GM18505 (cell line): ENCODE results near the gene GRIN2A.

Experiments
- ATAC-seq: cut with Tn5 transposase; IDR thresholded peaks from one replicate; pipeline ENCODE4 v1.9.1; 2021; ENCODE audit not compliant: unreplicated experiment
- POLR2A ChIP-seq: IDR thresholded peaks from 4 replicates; pipeline ENCODE4 v1.6.1; 2011; ENCODE audit warnings: borderline replicate concordance; ENCODE audit not compliant: insufficient read depth, insufficient read length; ENCODE audit errors: extremely low read depth

The GRIN2A gene

DNA sequence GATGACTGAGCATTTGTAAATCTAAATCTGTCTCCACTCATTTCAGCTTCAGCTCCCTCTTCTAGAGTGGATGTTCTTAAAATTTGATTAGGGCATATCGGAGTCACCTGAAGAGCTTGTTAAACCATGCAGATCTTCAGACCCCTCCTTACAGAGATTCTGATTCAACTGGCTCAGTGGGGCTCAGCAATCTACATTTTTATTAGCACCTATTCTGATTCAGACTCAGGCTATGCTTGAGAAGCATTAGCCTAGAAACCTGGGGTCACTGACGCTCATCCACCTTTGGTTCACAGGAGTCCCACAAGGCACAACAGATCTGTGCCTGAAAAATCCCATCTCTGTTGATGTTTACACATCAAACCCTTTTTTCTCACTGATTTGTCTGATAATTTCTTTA lies 365.6 kb downstream of the GRIN2A start:
- TF ChIP-seq POLR2A = no peak
- ATAC-seq = no peak

DNA sequence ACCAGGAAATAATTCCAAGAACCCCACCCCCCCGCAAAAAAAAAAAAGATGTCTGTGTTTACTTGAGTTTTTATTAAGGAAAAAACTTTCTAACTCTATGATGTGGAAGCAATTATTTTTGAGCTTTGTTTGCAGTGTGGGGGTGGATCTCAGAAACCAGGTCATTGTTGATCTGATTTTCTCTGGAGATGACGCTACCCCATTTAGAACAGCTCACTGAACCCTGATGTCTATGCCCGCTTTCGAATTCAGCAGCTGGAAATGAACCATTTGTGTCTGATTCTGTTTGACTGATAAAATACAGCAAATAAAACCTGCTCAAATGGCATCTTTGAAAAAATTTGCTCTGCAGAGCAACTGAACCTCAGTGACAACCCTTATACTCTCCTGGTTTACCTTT lies 368.6 kb downstream of the GRIN2A start:
- ATAC-seq = no peak

DNA sequence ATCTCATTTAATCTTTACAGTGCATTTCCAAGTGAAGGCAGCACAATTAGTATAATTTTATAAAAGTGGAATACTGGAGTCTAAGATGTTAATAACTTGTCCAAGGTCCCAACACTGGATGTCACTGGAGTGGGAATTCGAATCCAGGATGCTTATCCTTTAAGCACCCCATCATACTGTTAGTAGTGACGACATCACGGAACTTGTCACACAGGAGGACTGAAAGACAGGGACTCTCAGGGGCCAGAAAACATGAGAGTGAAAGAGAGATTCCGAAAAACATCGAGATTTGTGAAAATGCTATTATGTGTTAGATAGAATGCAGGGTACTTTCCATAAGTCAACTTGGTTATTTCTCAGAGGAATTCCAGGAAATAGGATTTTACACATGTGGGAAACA lies 374.0 kb downstream of the GRIN2A start:
- ATAC-seq = no peak
- no peak for TF ChIP-seq POLR2A

More for the DNA sequence above, 368.6 kb downstream of the GRIN2A start:
- TF ChIP-seq POLR2A = no peak

DNA sequence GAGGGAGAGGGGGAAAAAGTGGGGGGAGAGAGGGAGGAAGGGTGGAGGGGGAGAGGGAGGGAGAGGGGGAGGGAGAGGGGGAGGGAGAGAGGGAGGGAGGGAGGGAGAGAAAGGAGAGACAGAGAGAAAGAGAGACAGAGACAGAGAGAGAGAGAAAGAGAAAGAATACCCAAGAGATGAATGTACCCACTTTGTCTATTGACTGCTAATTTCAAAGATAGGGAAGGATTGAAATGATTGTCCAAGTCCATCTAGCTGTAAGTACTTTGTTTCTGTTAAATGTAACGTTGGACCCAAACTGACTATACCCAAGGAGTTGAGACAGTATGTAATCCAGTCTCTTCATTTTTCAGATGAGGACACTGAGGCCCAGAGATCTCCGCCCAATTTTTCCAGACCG lies 374.9 kb downstream of the GRIN2A start:
- TF ChIP-seq POLR2A = no peak
- ATAC-seq = no peak

DNA sequence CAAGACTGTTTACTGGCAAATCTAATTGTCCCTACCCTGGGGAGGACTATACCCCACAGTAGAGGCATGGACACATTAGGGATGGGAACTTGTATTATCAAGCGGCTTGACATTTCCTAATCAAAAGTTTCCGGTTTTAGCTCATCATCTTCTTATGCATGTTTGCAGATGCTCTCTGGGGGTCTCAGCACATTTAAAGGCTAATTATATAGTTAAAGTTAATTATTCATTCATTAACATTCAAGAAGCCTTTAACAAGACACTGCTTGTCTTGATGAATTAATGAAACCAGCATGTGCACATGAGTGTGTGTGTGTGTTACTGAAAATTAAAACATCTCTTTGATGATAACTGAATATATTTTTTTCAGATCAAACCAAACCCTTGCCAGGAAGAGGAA lies 377.1 kb downstream of the GRIN2A start:
- TF ChIP-seq POLR2A = no peak
- ATAC-seq = no peak

DNA sequence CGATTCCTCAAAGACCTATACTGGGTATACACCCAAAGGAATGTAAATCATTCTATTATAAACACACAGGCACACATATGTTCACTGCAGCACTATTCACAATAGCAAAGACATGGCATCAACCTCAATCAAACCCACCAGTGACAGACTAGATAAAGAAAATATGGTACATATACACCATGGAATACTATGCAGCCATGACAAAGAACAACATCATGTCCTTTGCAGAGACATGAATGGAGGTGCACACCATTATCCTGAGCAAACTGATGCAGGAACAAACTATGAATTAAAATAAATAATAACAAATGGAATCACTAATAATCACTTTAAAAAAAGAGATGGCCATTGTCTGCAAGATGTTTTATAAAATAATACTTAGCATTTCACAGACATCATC lies 380.1 kb downstream of the GRIN2A start:
- ATAC-seq = no peak
- no peak for TF ChIP-seq POLR2A

DNA sequence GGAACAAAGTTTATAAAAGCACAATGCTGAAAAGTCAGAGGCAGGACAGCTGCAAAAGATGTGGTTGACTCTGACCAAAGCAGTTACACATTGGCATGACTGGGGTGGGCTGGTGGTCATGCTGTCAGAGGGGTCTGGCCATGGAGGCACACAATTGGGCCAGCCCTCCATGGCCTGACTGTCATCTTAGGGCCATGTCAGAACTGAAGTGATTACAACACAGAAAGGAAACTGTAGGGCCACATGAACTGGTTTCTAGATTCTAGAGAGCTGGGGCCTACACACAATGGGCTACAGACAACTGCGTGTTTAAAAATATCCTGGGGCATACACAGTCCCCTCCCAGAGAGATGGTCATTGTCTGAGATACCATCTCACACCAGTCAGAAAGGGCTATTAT lies 380.6 kb downstream of the GRIN2A start:
- no peak for ATAC-seq

DNA sequence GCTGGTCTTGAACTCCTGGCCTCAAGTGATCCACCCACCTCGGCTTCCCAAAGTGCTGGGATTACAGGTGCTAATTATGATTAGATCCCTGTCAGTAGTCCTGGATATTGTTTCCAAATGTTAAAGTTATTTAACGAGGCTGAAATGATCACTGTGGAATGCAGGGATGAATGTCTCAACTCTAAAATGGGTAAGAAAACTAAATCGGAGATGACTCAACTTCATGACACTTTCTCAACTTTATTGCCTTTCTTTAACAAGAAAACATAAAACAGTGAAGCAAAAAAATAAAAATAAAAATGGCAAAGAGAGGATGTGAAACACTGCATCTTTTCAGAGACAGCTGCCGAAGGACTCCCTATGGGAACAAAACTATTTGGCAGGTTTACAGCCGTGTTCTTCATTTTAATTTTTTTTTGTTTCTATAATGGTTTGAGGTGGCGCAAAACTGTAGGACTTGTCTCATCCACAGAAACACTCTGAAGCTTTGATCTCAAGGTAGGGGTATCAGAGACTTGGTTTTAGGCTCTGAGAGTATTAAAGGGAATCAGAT lies 382.0 kb downstream of the GRIN2A start:
- no peak for ATAC-seq
- no peak for TF ChIP-seq POLR2A

More for the DNA sequence above, 380.6 kb downstream of the GRIN2A start:
- TF ChIP-seq POLR2A = no peak

DNA sequence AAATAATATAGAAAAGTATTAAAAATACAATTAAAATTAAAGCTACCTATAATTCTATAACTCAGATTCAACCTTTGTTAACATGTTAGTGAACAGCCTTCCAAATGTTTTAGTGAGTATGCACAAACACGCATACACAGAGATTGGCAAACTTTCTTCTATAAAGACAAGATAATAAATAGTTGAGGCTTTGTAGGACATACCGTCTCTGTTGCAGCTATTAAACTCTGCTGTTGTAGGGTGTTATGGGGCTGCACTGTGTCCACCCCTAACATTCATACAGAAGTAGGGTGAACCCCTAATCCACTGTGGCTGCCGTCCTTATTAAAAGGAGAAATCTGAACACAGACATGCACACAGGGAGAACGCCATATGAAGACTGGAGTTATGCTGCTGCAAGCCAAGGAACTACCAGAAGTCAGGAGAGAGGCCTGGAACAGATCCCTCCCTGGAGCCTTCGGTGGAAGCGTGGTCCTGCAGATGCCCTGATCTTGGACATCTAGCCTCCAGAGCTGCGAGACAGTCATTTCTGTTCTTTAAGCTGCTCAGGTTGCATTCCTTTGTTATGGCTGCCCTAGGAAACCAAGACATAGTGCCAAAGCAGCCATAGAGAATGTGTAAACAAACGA lies 383.2 kb downstream of the GRIN2A start:
- ATAC-seq = no peak
- no peak for TF ChIP-seq POLR2A

DNA sequence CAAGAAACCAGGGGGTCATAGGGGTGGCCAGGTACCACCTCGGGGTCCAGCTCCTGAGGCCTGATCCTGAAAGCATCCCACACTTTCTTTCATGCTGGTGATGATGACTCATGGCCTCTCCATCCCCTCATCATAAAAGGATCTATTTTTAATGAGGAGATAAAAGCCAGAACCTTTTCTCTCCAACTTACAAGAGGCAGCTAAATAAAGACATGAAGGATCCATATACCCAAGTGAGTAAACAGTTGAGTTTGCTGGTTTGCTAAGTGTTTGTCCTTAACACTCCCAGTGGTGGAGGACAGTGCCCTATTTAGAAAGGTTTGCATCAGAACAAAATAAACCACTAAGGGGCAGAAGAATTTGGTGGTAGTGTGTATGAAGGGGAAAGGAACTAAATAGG lies 383.8 kb downstream of the GRIN2A start:
- no peak for ATAC-seq
- no peak for TF ChIP-seq POLR2A

DNA sequence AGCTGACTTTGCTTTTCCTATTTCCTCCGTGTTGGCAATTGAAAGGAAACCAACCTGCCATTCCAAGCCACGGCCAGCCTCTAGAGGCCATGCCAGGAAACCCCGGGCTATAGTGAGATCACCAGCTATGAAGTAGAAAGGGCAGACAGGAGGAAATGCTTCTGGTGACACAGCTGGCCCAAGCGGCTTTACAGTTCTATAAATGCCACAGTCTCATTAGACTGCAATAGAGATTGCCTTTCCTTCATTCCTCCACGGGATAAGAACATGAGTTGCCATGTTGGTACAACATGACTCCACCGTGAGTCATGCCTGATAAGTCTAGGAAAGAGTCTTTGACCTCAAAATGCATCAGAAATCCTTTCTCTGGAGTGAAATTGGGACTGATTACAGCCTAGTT lies 384.9 kb downstream of the GRIN2A start:
- no peak for ATAC-seq
- TF ChIP-seq POLR2A = no peak

DNA sequence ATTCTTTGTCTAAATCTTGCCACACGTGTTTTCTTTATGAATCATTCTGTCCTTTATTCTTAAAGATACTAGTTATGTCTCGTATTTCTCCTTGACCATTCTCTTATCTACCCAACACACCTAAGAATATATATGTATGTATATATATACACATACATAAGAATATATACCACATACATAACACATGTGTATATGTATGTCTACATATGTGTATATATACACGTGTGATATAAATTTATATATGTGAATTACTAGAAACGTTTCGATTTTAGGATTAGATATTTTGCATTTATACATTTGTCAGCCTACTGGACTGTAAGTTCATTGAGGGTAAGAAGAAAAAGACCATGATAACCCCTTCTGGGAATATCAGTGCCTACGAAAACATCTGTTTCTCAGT lies 388.6 kb downstream of the GRIN2A start:
- no peak for TF ChIP-seq POLR2A
- no peak for ATAC-seq

DNA sequence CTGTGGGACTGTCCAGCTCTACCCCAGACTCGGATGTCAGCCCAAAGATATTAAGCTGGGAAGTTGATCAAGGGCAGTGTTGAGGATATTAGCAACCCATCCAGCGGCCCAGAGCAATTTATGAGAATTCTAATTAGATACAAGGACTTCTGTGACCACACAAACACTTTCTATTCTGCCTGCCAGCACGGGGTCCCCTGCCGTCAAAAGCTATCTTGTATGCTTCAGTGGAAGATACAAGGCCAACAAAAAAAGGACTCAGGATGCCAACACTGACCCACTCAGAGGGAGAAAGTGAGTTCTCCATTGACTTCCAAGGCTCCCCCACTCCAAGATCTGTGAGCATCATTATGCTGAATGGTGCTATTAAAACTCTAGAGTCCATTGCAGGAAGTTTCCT lies 390.7 kb downstream of the GRIN2A start:
- no peak for TF ChIP-seq POLR2A
- ATAC-seq = no peak

DNA sequence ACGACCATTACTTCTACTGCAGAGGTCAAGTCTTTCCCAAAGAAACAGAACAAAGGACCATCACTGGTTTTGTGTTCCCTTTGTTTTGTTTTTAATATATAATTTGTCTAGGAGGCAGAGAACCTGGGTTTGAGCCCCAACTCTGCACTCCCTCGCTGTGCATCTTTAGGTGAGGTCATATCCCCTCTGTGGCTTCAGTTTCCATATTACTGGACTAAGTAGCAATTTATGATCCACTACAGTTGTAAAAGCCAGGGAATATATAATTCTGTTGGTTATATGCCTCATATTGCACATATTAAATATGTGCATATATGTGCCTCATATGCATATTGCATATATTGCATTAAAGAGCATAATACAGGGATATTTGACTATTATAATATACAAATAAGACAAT lies 392.0 kb downstream of the GRIN2A start:
- no peak for TF ChIP-seq POLR2A
- no peak for ATAC-seq

DNA sequence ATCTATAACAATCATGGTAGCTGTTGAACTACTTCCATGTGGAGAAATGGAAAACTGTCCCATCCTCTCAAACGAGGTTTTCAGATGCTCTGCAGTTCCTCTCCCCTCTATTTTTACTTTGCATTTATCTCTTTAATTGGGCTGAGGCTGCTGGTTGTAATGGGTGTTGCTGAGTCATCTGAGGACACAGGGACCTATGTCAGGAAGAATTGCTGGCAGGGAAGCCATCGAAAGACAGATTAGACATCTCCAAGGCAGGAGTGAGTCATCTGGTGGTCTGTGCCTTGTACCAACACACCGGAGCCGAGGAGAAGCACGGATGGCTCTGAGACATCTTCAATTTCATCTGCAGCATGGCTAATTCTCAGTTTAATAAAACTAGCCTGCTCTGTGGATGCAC lies 394.5 kb downstream of the GRIN2A start:
- no peak for TF ChIP-seq POLR2A
- no peak for ATAC-seq

DNA sequence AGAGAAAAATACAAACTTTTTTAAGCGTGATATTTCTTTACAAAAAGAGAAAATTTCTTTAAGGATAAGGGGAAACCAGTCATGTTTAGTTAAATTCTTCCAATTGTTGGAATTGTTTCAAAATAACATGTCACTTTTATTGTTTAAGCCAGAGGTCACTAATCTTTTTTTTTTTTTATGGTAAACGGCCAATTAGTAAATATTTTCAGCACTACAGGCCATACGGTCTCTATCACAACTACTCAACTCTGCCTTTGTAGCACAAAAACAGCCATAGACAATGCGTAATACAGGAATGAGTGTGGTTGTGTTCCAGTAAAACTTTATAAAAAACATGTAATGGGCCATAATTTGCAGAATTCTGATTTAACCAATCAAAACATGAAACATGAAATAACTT lies 401.4 kb downstream of the GRIN2A start:
- TF ChIP-seq POLR2A = no peak
- no peak for ATAC-seq

DNA sequence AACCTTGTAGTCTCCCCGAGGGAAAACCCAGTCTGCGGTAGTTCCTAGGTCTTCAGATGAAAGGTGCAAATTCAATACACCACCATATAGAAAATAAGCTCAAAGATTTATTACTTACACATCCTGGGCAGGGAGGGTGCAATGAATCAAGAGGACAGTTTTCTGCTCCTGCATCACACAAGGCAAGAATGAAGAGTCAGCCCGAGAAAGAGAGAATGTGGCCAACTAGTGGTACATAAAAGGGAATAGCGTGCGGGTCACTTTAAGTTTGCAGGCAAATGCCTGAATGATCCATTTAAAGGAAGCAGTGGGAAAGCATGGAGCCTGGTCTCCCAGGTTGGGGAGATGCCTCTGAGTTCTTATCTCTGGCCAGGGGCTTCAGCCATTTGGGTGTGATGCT lies 403.4 kb downstream of the GRIN2A start:
- no peak for TF ChIP-seq POLR2A
- no peak for ATAC-seq
